ENCODE data around the gene PDE4D.
"Not testable (repeated sequence)": the region's sequence is repeated elsewhere in the genome, so short reads cannot be mapped to it uniquely, and the experiment has no call there.

The PDE4D gene

DNA sequence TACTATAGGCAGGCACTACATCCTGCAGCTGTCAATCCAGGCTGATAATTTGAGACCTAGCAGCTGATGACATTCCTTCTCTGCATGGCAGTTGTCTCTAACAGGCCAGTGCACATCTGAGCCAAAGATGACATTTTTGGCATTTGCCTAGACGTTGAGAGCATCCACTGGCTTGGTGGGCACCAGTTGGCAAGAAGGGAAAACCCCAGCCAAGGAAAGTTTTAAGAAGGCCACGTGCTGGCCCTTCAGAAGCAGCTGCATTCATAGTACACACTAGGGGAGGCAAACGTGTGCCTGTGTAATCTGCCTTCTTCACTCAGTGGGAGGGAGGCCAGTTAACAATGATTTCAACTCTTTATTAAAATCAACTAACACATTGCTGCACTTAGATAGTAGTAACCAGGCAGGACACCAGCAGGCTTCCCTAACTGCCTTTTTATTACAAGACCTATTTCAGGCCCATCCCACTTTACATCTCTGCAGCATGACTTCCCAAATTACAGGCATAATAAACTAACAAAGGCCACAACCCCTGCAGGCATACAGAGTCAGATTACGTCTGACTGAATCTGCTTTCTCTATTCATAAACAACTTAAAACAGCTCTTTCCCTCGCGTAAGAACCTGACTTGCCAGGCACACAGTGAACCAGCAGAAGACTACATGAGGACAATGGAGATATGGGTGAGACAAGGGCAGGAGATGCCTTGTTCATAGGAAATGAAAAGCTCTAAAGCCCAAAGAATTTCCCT, 576.3 kb downstream of the PDE4D start:
- Histone ChIP-seq H3K9ac (ENCODE audit: low read depth, low read length) (no peak overlapping the region), H3K4me1 (ENCODE audit: insufficient read depth, low read length) (peaks cover 13% of the 10 kb centered on the region), H3K36me3 (ENCODE audit: insufficient read depth, low read length) (no peaks in the 10 kb centered on the region; the same call in 1 of the 2 replicates)

GRCh38 chr5:59312223-59312622, 581.3 kb downstream of the PDE4D start:
- no peaks in the 10 kb centered on the region; the same call in 1 of the 2 replicates for H3K36me3 ChIP-seq (ENCODE audit: insufficient read depth, low read length)
- peaks cover 7% of the 10 kb centered on the region; the same call in 1 of the 2 replicates for H3K4me1 ChIP-seq (ENCODE audit: insufficient read depth, low read length)
- no peaks in the 10 kb centered on the region for H3K9me3 ChIP-seq (ENCODE audit: control insufficient read depth, insufficient read depth, low read length)
- no peak overlapping the region for H3K9ac ChIP-seq (ENCODE audit: low read depth, low read length)

More for the DNA sequence above, 576.3 kb downstream of the PDE4D start:
- no peaks in the 10 kb centered on the region for H3K9me3 ChIP-seq (ENCODE audit: control insufficient read depth, insufficient read depth, low read length)

GRCh38 chr5:59308685-59309084, 584.8 kb downstream of the PDE4D start:
- H3K9ac ChIP-seq (ENCODE audit: low read depth, low read length); H3K36me3 ChIP-seq (ENCODE audit: insufficient read depth, low read length); H3K4me1 ChIP-seq (ENCODE audit: insufficient read depth, low read length); H3K9me3 ChIP-seq (ENCODE audit: control insufficient read depth, insufficient read depth, low read length): not testable (repeated sequence)

- H3K36me3 ChIP-seq (ENCODE audit: insufficient read depth, low read length); H3K9ac ChIP-seq (ENCODE audit: low read depth, low read length); H3K9me3 ChIP-seq (ENCODE audit: control insufficient read depth, insufficient read depth, low read length); H3K4me1 ChIP-seq (ENCODE audit: insufficient read depth, low read length): not testable (repeated sequence)
Observed at GRCh38 chr5:59303289-59303716, 590.2 kb downstream of the PDE4D start.

GRCh38 chr5:59302509-59302908, 591.0 kb downstream of the PDE4D start:
- H3K36me3 ChIP-seq (ENCODE audit: insufficient read depth, low read length); H3K9me3 ChIP-seq (ENCODE audit: control insufficient read depth, insufficient read depth, low read length); H3K9ac ChIP-seq (ENCODE audit: low read depth, low read length); H3K4me1 ChIP-seq (ENCODE audit: insufficient read depth, low read length): not testable (repeated sequence)

DNA sequence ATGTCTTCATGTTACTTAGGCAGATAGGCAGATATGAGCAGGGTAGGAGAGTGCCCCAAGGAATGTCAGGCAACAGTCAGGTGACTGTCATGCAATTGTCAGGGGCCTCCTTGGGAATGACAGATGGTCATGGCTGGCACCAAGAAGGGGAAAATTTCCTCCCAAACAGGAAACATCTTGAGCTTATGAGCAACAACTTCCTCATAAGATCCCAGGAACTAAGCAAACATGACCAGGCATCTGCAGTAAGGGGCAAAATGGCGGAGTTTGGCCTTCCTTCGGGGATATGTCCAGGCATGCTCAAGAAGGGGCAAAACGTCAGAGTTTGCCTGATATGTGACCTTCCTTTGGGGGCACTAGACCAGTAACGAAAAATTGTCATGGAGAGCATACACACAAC, 591.8 kb downstream of the PDE4D start:
- Histone ChIP-seq H3K9me3 (ENCODE audit: control insufficient read depth, insufficient read depth, low read length) (no peaks in the 10 kb centered on the region), H3K9ac (ENCODE audit: low read depth, low read length) (no peak overlapping the region), H3K36me3 (ENCODE audit: insufficient read depth, low read length) (no peaks in the 10 kb centered on the region), H3K4me1 (ENCODE audit: insufficient read depth, low read length) (0 out of 2 replicates have a peak, but pooled peaks cover 2% of the 10 kb centered on the region)

- Histone ChIP-seq H3K9me3 (ENCODE audit: control insufficient read depth, insufficient read depth, low read length) (no peaks in the 10 kb centered on the region), H3K36me3 (ENCODE audit: insufficient read depth, low read length) (no peaks in the 10 kb centered on the region), H3K4me1 (ENCODE audit: insufficient read depth, low read length) (0 out of 2 replicates have a peak, but pooled peaks cover 4% of the 10 kb centered on the region), H3K9ac (ENCODE audit: low read depth, low read length) (no peak overlapping the region)
Observed at GRCh38 chr5:59300930-59301329, 592.6 kb downstream of the PDE4D start.

- no peak overlapping the region for H3K9ac ChIP-seq (ENCODE audit: low read depth, low read length)
- H3K9me3 ChIP-seq (ENCODE audit: control insufficient read depth, insufficient read depth, low read length) = no peaks in the 10 kb centered on the region
- H3K36me3 ChIP-seq (ENCODE audit: insufficient read depth, low read length) = no peaks in the 10 kb centered on the region
- H3K4me1 ChIP-seq (ENCODE audit: insufficient read depth, low read length) = 0 out of 2 replicates have a peak, but pooled peaks cover 4% of the 10 kb centered on the region
Observed at GRCh38 chr5:59299006-59299405, 594.5 kb downstream of the PDE4D start.

DNA sequence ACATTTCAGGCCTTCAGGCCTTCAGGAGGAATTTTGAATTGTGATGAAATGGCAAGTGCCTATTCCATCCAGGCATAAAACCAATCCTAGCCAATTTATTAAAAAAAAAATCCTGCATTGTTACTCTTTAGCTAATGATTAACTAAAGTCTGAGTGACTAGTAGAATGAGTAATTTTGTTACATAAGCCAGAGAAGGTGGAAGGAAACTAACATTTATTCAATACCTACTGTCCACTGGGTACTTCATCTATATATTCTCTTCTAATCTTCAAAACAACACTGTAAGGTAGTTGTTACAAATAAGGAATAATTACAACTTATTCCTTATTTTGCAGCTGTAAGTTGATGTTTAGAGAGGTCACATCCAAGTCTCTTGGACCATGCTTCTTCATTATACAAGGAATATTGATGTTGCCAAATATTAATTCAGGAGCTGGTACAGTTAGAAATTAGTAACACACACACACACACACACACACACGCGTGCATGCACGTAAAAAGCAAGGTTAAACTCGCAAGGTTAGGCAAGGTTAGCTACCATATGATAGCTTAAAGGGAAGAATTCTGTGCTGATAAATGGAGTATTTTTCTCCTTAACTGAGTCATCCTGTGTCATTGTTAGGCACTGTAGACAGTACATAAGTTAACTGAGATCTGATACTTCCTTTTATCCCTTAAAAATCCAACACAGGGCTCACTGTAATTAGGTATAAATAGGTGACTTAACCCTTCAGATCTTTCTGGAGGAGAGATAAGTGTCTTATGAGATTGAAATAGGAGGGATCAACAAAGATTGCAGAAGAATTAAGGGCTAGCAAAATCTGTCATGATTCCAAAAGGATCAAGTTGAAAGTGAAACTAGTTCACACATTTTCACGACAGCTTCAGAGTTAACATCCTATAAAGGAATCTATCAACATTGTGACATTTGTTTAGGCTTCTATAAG, 596.9 kb downstream of the PDE4D start:
- no peak overlapping the region for H3K9ac ChIP-seq (ENCODE audit: low read depth, low read length)
- 0 out of 2 replicates have a peak, but pooled peaks cover 4% of the 10 kb centered on the region for H3K4me1 ChIP-seq (ENCODE audit: insufficient read depth, low read length)
- H3K9me3 ChIP-seq (ENCODE audit: control insufficient read depth, insufficient read depth, low read length) = no peaks in the 10 kb centered on the region
- H3K36me3 ChIP-seq (ENCODE audit: insufficient read depth, low read length) = no peaks in the 10 kb centered on the region

DNA sequence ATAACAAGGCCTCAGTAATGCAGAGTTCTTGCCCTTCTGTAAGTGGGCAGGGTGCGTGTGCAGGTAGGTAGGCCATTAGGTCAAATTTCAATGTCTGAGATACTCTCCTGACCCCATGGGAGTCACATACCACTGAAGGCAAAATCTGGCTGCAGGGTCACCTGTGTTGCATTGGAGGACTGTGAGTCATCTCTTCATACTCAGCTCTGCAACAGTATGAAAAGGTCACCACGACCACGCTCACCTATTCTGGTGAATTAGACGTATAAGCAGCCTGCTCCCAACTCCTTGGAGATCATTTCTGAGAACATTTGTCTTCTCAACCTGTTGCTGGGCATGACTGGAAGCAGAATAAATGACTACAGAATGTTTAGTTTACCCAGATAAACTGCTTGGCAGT, 599.8 kb downstream of the PDE4D start:
- Histone ChIP-seq H3K4me1 (ENCODE audit: insufficient read depth, low read length) (0 out of 2 replicates have a peak, but pooled peaks cover 4% of the 10 kb centered on the region), H3K9ac (ENCODE audit: low read depth, low read length) (no peak overlapping the region), H3K9me3 (ENCODE audit: control insufficient read depth, insufficient read depth, low read length) (no peaks in the 10 kb centered on the region), H3K36me3 (ENCODE audit: insufficient read depth, low read length) (no peaks in the 10 kb centered on the region)

GRCh38 chr5:59291941-59292340, 601.6 kb downstream of the PDE4D start:
- Histone ChIP-seq H3K9me3 (ENCODE audit: control insufficient read depth, insufficient read depth, low read length) (no peaks in the 10 kb centered on the region; the same call in 1 of the 2 replicates), H3K4me1 (ENCODE audit: insufficient read depth, low read length) (0 out of 2 replicates have a peak, but pooled peaks cover 4% of the 10 kb centered on the region), H3K9ac (ENCODE audit: low read depth, low read length) (no peak overlapping the region), H3K36me3 (ENCODE audit: insufficient read depth, low read length) (no peaks in the 10 kb centered on the region)

DNA sequence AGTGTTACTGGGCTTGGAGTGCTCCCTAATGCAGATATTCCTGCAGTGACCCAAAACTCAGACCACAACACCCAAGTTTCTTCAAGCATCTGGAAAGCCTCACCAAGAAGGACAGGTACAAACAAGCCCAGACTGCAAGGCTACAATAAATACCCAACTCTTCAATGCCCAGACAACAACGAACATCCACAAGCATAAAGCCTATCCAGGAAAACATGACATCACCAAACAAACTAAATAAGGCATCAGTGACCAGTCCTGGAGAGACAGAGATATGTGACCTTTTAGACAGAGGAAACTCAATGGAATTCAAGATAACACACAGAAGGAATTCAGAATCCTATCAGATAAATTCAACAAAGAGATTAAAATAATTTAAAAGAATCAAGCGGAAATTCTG, 605.6 kb downstream of the PDE4D start:
- Histone ChIP-seq H3K36me3 (ENCODE audit: insufficient read depth, low read length) (no peaks in the 10 kb centered on the region), H3K4me1 (ENCODE audit: insufficient read depth, low read length) (no peaks in the 10 kb centered on the region), H3K9ac (ENCODE audit: low read depth, low read length) (no peak overlapping the region), H3K9me3 (ENCODE audit: control insufficient read depth, insufficient read depth, low read length) (no peaks in the 10 kb centered on the region; the same call in 1 of the 2 replicates)

- no peaks in the 10 kb centered on the region for H3K36me3 ChIP-seq (ENCODE audit: insufficient read depth, low read length)
- H3K4me1 ChIP-seq (ENCODE audit: insufficient read depth, low read length) = no peaks in the 10 kb centered on the region
- no peak overlapping the region for H3K9ac ChIP-seq (ENCODE audit: low read depth, low read length)
- H3K9me3 ChIP-seq (ENCODE audit: control insufficient read depth, insufficient read depth, low read length) = no peaks in the 10 kb centered on the region; the same call in 1 of the 2 replicates
Observed at GRCh38 chr5:59287361-59287760, 606.2 kb downstream of the PDE4D start.

DNA sequence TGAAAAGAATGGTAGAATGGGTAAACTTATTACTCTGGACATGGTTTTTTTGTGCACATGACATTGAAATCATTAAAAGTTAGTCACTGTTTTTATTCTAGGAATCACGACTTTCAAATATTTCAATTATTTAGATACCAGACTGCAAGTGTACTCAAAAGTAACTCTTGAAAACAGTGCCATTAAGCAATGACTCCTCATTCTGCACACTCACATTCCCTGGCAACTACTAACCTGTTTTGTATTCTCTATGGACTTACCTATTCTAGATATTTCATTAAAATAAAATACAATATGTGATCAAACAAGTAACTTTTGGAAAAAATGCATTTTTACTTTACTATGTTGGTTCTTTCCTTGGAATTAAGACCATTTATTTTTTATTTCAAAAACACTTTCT, 607.0 kb downstream of the PDE4D start:
- H3K9ac ChIP-seq (ENCODE audit: low read depth, low read length) = no peak overlapping the region
- H3K9me3 ChIP-seq (ENCODE audit: control insufficient read depth, insufficient read depth, low read length) = no peaks in the 10 kb centered on the region; the same call in 1 of the 2 replicates
- H3K4me1 ChIP-seq (ENCODE audit: insufficient read depth, low read length) = no peaks in the 10 kb centered on the region
- H3K36me3 ChIP-seq (ENCODE audit: insufficient read depth, low read length) = no peaks in the 10 kb centered on the region

All from ES-I3 (cell line).